GM12878 (cell line): ENCODE measurements around the gene TTC4.

Experiments used
- ATF7 ChIP-seq: fragments of 450-650 bp; IDR thresholded peaks from 2 replicates; pipeline ENCODE4 v1.6.1; 2016; ENCODE audit warnings: low read depth, mild to moderate bottlenecking
- BCLAF1 ChIP-seq: fragments of 450-650 bp; IDR thresholded peaks from 2 replicates; pipeline ENCODE4 v1.6.1; 2017; ENCODE audit warnings: antibody characterized with exemption, mild to moderate bottlenecking, moderate library complexity
- CHD2 ChIP-seq: IDR thresholded peaks from 2 replicates; pipeline ENCODE4 v1.6.1; 2011; ENCODE audit warnings: low read depth, low read length, improper control_type of control experiment, borderline replicate concordance
- CTCF ChIP-seq, 3 experiments: IDR thresholded peaks in 2 of 3; conservative IDR thresholded peaks in 1 of 3; 2 replicates each; pipeline ENCODE4 v1.5.1; 2011; ENCODE audit warnings: low read depth in 3 of 3, low read length in 3 of 3, mild to moderate bottlenecking in 3 of 3, control low read depth in 2 of 3, moderate library complexity in 2 of 3, inconsistent platforms in 1 of 3, mixed read lengths in 1 of 3; ENCODE audit not compliant: control insufficient read depth in 2 of 3, insufficient read depth in 1 of 3; ENCODE audit errors: extremely low read depth in 1 of 3
- EZH2 ChIP-seq: IDR thresholded peaks from 2 replicates; pipeline ENCODE4 v1.6.1; 2012; ENCODE audit warnings: low read depth, mild to moderate bottlenecking, control low read depth, inconsistent platforms, low read length, borderline replicate concordance; ENCODE audit not compliant: control insufficient read depth
- JUNB ChIP-seq: IDR thresholded peaks from 2 replicates; pipeline ENCODE4 v1.6.1; 2016; ENCODE audit warnings: antibody characterized with exemption, mild to moderate bottlenecking
- NFYB ChIP-seq: IDR thresholded peaks from 2 replicates; pipeline ENCODE4 v1.6.1; 2011; ENCODE audit warnings: low read depth, mild to moderate bottlenecking, low read length, improper control_type of control experiment, moderate library complexity; ENCODE audit not compliant: insufficient read depth
- POLR2A ChIP-seq: IDR thresholded peaks from 2 replicates; pipeline ENCODE4 v1.6.1; 2011; ENCODE audit warnings: low read depth, mild to moderate bottlenecking, low read length
- POLR2AphosphoS5 ChIP-seq: IDR thresholded peaks from 2 replicates; pipeline ENCODE4 v1.6.1; 2011; ENCODE audit warnings: mild to moderate bottlenecking, low read length, inconsistent platforms
- PRDM15 ChIP-seq: fragments of 450-650 bp; formaldehyde crosslinking; IDR thresholded peaks from 2 replicates; pipeline ENCODE4 v1.4.0; 2020; ENCODE audit warnings: mild to moderate bottlenecking, moderate library complexity
- RAD21 ChIP-seq: IDR thresholded peaks from 2 replicates; pipeline ENCODE4 v1.6.1; 2011; ENCODE audit warnings: mild to moderate bottlenecking, low read depth, low read length, moderate library complexity; ENCODE audit not compliant: insufficient read depth
- REST ChIP-seq: IDR thresholded peaks from 2 replicates; pipeline ENCODE4 v1.6.1; 2012; ENCODE audit warnings: mild to moderate bottlenecking, low read depth, low read length
- SMARCA5 ChIP-seq: fragments of 450-650 bp; IDR thresholded peaks from 2 replicates; pipeline ENCODE4 v1.6.1; 2017; ENCODE audit warnings: mild to moderate bottlenecking

- TF ChIP-seq EZH2 (no peak), SMARCA5 (no peak), POLR2A (no peak), PRDM15 (no peak), CTCF (IDR thresholded peaks at IDR 0.05 in 2 of 3, conservative IDR thresholded peaks at IDR 0.05 in 1 of 3; ENCODE audit: control insufficient read depth in 2 of 3, extremely low read depth in 1 of 3, insufficient read depth in 1 of 3, low read depth in 3 of 3, low read length in 3 of 3) (no peak), RAD21 (no peak), ATF7 (no peak), BCLAF1 (no peak), CHD2 (no peak), JUNB (no peak), REST (no peak), POLR2AphosphoS5 (no peak), NFYB (no peak)
These were observed 35.8 kb downstream of the TTC4 start for GRCh38 chr1:54751426-54751825.
